Measurements from ENCODE around the gene MCOLN3.

MCOLN3 gene

DNA sequence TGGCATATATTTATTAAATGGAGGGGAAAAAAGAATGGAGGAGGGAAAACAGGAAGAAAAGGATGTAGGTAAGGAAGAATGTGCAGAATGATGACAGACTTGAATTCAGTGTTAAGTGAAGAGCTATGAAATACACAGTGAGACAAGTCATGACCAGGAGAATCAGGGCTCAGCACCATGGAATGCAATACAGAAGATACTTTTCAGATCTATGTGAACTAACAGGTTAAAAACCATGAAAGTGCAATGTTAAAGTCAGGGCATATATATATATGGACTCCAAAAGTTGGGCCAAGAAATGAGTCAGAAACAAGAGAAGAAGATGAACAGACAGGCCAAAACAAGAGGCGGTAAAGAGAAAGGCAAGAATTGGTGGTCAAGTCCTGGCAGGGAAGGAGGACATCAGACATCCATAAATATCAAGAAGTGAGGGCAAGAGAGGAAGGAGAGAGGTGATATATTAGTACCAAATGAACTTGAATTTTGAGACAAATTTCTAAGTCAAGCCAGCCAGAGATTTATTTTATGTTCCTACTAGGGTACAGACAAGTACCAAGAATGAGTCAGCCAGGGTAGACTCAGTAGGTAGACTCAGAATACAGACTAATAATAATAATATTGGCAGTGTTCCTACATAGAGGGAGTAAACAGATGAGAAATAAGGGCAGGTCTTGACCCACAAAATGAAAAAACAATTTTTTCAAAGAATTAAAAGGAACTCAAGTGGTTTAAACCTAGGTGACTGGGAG is 39.5 kb upstream of the MCOLN3 start:
- no peak for TF ChIP-seq GABPA (IDR thresholded peaks at IDR 0.05; ENCODE audit: low read depth)
- TF ChIP-seq SPI1 (IDR thresholded peaks at IDR 0.05; ENCODE audit: borderline replicate concordance, low read depth): no peak
- no peak for TF ChIP-seq POLR2AphosphoS5 (IDR thresholded peaks at IDR 0.05; ENCODE audit: low read depth)
- TF ChIP-seq, protein P1, sequence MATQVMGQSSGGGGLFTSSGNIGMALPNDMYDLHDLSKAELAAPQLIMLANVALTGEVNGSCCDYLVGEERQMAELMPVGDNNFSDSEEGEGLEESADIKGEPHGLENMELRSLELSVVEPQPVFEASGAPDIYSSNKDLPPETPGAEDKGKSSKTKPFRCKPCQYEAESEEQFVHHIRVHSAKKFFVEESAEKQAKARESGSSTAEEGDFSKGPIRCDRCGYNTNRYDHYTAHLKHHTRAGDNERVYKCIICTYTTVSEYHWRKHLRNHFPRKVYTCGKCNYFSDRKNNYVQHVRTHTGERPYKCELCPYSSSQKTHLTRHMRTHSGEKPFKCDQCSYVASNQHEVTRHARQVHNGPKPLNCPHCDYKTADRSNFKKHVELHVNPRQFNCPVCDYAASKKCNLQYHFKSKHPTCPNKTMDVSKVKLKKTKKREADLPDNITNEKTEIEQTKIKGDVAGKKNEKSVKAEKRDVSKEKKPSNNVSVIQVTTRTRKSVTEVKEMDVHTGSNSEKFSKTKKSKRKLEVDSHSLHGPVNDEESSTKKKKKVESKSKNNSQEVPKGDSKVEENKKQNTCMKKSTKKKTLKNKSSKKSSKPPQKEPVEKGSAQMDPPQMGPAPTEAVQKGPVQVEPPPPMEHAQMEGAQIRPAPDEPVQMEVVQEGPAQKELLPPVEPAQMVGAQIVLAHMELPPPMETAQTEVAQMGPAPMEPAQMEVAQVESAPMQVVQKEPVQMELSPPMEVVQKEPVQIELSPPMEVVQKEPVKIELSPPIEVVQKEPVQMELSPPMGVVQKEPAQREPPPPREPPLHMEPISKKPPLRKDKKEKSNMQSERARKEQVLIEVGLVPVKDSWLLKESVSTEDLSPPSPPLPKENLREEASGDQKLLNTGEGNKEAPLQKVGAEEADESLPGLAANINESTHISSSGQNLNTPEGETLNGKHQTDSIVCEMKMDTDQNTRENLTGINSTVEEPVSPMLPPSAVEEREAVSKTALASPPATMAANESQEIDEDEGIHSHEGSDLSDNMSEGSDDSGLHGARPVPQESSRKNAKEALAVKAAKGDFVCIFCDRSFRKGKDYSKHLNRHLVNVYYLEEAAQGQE (IDR thresholded peaks at IDR 0.05; ENCODE audit: insufficient replicate concordance, low read depth): no peak
- TF ChIP-seq, protein P2, sequence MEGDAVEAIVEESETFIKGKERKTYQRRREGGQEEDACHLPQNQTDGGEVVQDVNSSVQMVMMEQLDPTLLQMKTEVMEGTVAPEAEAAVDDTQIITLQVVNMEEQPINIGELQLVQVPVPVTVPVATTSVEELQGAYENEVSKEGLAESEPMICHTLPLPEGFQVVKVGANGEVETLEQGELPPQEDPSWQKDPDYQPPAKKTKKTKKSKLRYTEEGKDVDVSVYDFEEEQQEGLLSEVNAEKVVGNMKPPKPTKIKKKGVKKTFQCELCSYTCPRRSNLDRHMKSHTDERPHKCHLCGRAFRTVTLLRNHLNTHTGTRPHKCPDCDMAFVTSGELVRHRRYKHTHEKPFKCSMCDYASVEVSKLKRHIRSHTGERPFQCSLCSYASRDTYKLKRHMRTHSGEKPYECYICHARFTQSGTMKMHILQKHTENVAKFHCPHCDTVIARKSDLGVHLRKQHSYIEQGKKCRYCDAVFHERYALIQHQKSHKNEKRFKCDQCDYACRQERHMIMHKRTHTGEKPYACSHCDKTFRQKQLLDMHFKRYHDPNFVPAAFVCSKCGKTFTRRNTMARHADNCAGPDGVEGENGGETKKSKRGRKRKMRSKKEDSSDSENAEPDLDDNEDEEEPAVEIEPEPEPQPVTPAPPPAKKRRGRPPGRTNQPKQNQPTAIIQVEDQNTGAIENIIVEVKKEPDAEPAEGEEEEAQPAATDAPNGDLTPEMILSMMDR (IDR thresholded peaks at IDR 0.05; ENCODE audit: insufficient read depth, low read length): no peak
- no peak for DNase-seq (ENCODE audit: low read depth in 1 of 2, low spot score in 1 of 2)
- Histone ChIP-seq H3K27me3 (ENCODE audit: insufficient read depth, poor library complexity, severe bottlenecking) (no peaks in the 10 kb centered on the region), H3K27ac (replicated peaks) (no peak overlapping the region), H3K4me3 (replicated peaks; ENCODE audit: insufficient read depth, low read length) (no peak overlapping the region)

DNA sequence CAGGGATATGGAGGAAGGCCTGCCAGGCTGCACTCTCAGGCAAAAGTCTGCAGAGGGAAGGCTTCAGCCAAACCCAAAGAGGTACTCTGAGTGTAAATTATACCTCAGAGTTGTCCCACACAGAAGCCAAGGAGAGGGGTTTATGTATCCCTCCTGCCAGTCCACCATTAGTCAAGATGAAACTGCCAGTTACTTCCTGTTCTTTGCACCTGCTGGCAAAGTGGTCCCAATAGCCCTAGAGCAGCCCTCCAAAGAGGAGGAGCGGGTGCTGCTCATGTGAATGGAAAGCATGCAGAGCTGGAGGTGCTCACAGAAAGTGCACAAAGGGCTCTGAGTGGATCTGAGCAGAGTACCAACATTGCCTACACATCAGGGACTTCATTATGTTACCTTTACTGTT is 37.1 kb upstream of the MCOLN3 start:
- H3K4me3 ChIP-seq (replicated peaks; ENCODE audit: insufficient read depth, low read length): no peak overlapping the region
- no peaks in the 10 kb centered on the region for H3K27me3 ChIP-seq (ENCODE audit: insufficient read depth, poor library complexity, severe bottlenecking)
- no peak for DNase-seq (ENCODE audit: low read depth in 1 of 2, low spot score in 1 of 2)
- no peak for TF ChIP-seq SPI1 (IDR thresholded peaks at IDR 0.05; ENCODE audit: borderline replicate concordance, low read depth)
- H3K27ac ChIP-seq (replicated peaks): no peak overlapping the region

DNA sequence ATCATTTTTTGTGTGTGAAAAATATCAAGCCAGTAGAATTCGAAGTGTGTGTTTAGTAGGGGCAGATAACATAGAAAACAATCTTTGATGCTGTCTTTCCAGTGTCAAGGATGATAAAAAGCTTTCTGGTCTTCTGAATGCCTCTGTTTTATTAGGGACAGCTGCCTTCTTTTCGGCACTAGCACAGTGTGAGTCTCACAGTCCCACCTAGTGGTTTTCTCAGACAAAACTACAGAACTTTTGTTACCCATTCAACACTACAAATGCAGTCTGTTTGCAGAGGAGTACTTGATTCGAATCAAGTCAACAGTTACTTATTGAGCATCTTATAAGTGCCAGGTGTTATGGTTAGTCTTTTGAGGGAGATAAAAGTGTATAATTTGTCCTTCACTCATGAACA is 30.6 kb upstream of the MCOLN3 start:
- DNase-seq (ENCODE audit: low read depth in 1 of 2, low spot score in 1 of 2): no peak
- TF ChIP-seq, protein P2 (IDR thresholded peaks at IDR 0.05; ENCODE audit: insufficient read depth, low read length): no peak
- TF ChIP-seq, protein P1 (IDR thresholded peaks at IDR 0.05; ENCODE audit: insufficient replicate concordance, low read depth): no peak
- TF ChIP-seq GABPA (IDR thresholded peaks at IDR 0.05; ENCODE audit: low read depth) (no peak), SPI1 (IDR thresholded peaks at IDR 0.05; ENCODE audit: borderline replicate concordance, low read depth) (no peak), POLR2AphosphoS5 (IDR thresholded peaks at IDR 0.05; ENCODE audit: low read depth) (no peak)
- Histone ChIP-seq H3K27ac (replicated peaks) (no peak overlapping the region), H3K27me3 (ENCODE audit: insufficient read depth, poor library complexity, severe bottlenecking) (no peaks in the 10 kb centered on the region), H3K4me3 (replicated peaks; ENCODE audit: insufficient read depth, low read length) (no peak overlapping the region)

DNA sequence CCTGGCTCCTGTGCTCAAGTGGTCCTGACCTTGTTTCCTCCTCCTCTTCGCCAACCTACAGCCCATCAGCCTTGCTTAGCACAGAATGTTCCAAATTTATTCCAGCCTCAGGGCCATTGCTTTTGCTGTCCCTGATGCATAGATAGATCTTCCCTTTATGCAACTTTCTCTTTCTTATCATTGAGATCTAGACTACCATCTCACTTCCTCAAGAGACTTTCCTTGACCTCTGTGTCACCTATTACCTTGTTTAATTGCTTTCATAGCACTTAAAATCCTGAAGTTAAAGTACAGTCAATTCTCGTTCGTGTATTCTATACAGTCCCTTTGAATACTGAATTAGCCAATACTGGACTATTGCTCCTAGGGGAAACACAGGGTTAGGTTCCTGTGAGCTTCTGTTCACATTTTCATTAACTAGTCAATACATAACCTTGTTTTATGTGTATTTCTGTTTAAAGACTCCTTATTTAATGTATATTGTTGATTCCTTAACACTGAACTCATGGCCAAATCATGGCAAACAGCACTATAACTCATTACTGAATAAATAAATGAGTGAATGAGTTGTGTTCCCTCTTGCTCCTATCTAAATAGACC is 26.2 kb upstream of the MCOLN3 start:
- Histone ChIP-seq H3K27ac (replicated peaks) (no peak overlapping the region), H3K4me3 (replicated peaks; ENCODE audit: insufficient read depth, low read length) (no peak overlapping the region), H3K27me3 (ENCODE audit: insufficient read depth, poor library complexity, severe bottlenecking) (no peaks in the 10 kb centered on the region)
- TF ChIP-seq GABPA (IDR thresholded peaks at IDR 0.05; ENCODE audit: low read depth): no peak
- TF ChIP-seq, protein P1 (IDR thresholded peaks at IDR 0.05; ENCODE audit: insufficient replicate concordance, low read depth): no peak
- TF ChIP-seq, protein P2 (IDR thresholded peaks at IDR 0.05; ENCODE audit: insufficient read depth, low read length): no peak
- no peak for TF ChIP-seq SPI1 (IDR thresholded peaks at IDR 0.05; ENCODE audit: borderline replicate concordance, low read depth)
- TF ChIP-seq POLR2AphosphoS5 (IDR thresholded peaks at IDR 0.05; ENCODE audit: low read depth): no peak
- DNase-seq (ENCODE audit: low read depth in 1 of 2, low spot score in 1 of 2): no peak

Measured in HL-60 (cell line).